Nephron progenitor cell (in vitro differentiated cells): ENCODE measurements around the gene SLC39A8.
"Not testable (repeated sequence)": the region's sequence is repeated elsewhere in the genome, so short reads cannot be mapped to it uniquely, and the experiment has no call there.

Experiments used
- DNase-seq: peaks from one replicate; pipeline ENCODE4 v3.0.0; 2021
- H3K27ac Mint-ChIP-seq: 2 replicates; pipeline ENCODE4 v1.8.0; 2021; ENCODE audit warnings: mild to moderate bottlenecking, moderate library complexity, mixed read lengths
- H3K27me3 Mint-ChIP-seq: 2 replicates; pipeline ENCODE4 v1.8.0; 2021; ENCODE audit warnings: mild to moderate bottlenecking, low read depth, mixed read lengths; ENCODE audit not compliant: poor library complexity
- H3K36me3 Mint-ChIP-seq: 2 replicates; pipeline ENCODE4 v1.8.0; 2021; ENCODE audit warnings: low read depth, mixed read lengths
- H3K4me1 Mint-ChIP-seq: 2 replicates; pipeline ENCODE4 v1.8.0; 2021; ENCODE audit warnings: mixed read lengths
- H3K4me3 Mint-ChIP-seq: 2 replicates; pipeline ENCODE4 v1.8.0; 2021; ENCODE audit warnings: mild to moderate bottlenecking, moderate library complexity, mixed read lengths
- H3K9me3 Mint-ChIP-seq: 2 replicates; pipeline ENCODE4 v1.8.0; 2021; ENCODE audit warnings: mild to moderate bottlenecking, moderate library complexity, mixed read lengths
- CTCF ChIP-seq: fragments of 200-600 bp; sonication (generic); IDR thresholded peaks from 2 replicates; pipeline ENCODE4 v1.5.0; 2021; ENCODE audit warnings: antibody characterized with exemption

The SLC39A8 gene

DNA sequence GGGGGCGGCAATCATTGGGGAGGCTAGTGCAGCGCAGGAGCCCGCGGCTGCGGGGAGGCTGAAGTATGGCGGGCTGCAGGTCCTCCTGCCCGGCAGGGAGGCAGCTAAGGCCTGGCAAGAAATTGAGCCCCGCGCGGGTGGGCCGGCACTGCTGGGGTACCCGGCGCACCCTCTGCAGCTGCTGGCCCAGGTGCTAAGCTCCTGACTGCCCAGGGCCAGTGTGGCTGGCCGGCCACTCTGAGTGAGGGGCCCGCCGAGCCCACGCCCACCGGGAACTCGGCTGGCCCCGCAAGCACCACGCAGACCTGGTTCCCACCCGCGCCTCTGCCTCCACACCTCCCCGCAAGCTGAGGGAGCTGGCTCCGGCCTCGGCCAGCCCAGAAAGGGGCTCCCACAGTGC is 94.9 kb downstream of the SLC39A8 start:
- Mint-ChIP-seq H3K4me3 (no peak overlapping the region), H3K27ac (no peak overlapping the region), H3K9me3 (peaks cover 13% of the 10 kb centered on the region), H3K27me3 (peaks cover 3% of the 10 kb centered on the region), H3K36me3 (no peaks in the 10 kb centered on the region), H3K4me1 (no peaks in the 10 kb centered on the region)
- no peak for TF ChIP-seq CTCF
- DNase-seq = no peak

DNA sequence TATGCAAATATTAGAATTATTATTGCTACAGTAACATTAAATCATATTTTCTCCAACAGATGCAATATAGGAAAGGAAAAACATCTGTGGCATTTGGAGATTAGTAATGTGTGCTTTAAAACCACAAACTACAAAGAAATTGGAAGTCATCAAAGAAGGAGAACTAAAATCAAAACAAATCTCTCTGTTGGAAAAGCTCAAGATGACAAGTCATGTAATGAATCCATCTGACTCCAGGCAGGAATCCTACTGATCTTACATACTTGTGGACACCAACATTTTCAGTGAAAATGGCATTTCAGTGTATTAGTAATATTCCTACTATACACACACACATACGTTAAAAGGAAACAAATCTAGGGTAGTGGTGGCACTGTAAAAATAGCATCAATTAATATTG is 98.2 kb downstream of the SLC39A8 start:
- H3K27ac Mint-ChIP-seq = no peak overlapping the region
- DNase-seq = no peak
- peaks cover 3% of the 10 kb centered on the region for H3K27me3 Mint-ChIP-seq
- peaks cover 25% of the 10 kb centered on the region for H3K9me3 Mint-ChIP-seq
- no peak overlapping the region for H3K4me3 Mint-ChIP-seq
- no peak for TF ChIP-seq CTCF
- no peaks in the 10 kb centered on the region for H3K4me1 Mint-ChIP-seq
- H3K36me3 Mint-ChIP-seq = no peaks in the 10 kb centered on the region

- no peak for DNase-seq
- H3K36me3 Mint-ChIP-seq = no peaks in the 10 kb centered on the region
- no peak overlapping the region for H3K27ac Mint-ChIP-seq
- no peak overlapping the region for H3K4me3 Mint-ChIP-seq
- H3K27me3 Mint-ChIP-seq = peaks cover 3% of the 10 kb centered on the region
- H3K4me1 Mint-ChIP-seq = no peaks in the 10 kb centered on the region
- peaks cover 25% of the 10 kb centered on the region for H3K9me3 Mint-ChIP-seq
- no peak for TF ChIP-seq CTCF
These were observed 98.9 kb downstream of the SLC39A8 start for GRCh38 chr4:102246416-102246815.

DNA sequence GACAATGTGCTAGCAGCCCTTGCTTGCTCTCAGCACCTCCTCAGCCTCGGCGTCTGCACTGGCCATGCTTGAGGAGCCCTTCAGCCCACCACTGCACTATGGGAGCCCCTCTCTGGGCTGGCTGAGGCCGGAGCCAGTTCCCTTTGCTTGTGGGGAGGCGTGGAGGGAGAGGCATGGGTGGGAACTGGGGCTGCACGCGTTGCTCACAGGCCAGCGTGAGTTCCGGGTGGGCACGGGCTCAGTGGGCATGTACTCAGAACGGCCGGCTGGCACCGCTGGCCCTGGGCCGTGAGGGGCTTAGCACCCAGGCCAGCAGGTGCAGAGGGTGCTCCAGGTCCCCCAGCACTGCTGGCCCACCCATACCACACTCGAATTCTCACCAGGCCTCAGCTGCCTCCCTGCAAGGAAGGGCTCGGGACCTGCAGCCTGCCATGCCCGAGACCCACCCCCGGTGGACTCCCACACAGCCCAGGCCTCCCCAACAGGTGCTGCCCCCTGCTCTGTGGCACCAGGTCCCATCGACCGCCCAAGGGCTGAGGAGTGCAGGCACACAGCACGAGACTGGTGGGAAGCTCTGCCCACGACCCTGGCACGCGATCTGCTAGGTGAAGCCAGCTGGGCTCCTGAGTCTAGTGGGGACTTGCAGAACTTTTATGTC is 100.3 kb downstream of the SLC39A8 start:
- H3K27me3 Mint-ChIP-seq = peaks cover 3% of the 10 kb centered on the region
- DNase-seq = no peak
- no peaks in the 10 kb centered on the region for H3K36me3 Mint-ChIP-seq
- peaks cover 28% of the 10 kb centered on the region for H3K9me3 Mint-ChIP-seq
- H3K4me3 Mint-ChIP-seq = no peak overlapping the region
- no peak for TF ChIP-seq CTCF
- no peak overlapping the region for H3K27ac Mint-ChIP-seq
- H3K4me1 Mint-ChIP-seq = no peaks in the 10 kb centered on the region

GRCh38 chr4:102243296-102243695 is 102.0 kb downstream of the SLC39A8 start:
- H3K36me3 Mint-ChIP-seq, DNase-seq, H3K27me3 Mint-ChIP-seq, H3K4me1 Mint-ChIP-seq, H3K4me3 Mint-ChIP-seq, H3K27ac Mint-ChIP-seq: not testable (repeated sequence)
- H3K9me3 Mint-ChIP-seq = peaks cover 20% of the 10 kb centered on the region

DNA sequence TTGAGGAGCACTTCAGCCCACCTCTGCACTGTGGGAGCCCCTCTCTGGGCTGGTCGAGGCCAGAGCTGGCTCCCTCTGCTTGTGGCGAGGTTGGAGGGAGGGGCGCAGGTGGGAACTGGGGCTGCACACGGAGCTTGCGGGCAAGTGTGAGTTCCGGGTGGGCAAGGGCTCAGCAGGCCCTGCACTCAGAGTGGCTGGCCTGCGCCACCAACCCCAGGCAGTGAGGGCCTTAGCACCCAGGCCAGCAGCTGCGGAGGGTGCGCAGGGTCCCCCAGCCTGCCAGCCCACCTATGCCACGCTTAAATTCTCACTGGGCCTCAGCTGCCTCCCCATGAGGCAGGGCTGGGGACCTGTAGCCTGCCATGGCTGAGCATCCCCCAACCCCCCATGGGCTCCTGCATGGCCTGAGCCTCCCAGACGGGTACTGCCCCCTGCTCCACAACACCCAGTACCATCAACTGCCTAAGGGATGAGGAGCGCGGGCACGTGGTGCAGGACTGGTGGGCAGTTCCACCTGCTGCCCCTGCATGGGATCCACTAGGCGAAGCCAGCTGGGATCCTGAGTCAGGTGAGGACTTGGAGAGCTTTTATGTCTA is 110.9 kb downstream of the SLC39A8 start:
- H3K27me3 Mint-ChIP-seq = no peaks in the 10 kb centered on the region
- H3K9me3 Mint-ChIP-seq = peaks cover 24% of the 10 kb centered on the region
- DNase-seq = no peak
- no peak overlapping the region for H3K4me3 Mint-ChIP-seq
- no peak for TF ChIP-seq CTCF
- no peak overlapping the region for H3K27ac Mint-ChIP-seq
- H3K36me3 Mint-ChIP-seq = no peaks in the 10 kb centered on the region
- H3K4me1 Mint-ChIP-seq = no peaks in the 10 kb centered on the region
